Hepatic stellate cell (primary cell): ENCODE data around the gene FGD3.

Source experiments
- DNase-seq: peaks from one replicate; pipeline ENCODE4 v3.0.0; 2011; ENCODE audit warnings: low spot score

FGD3 gene

GRCh38 chr9:93077367-93077766, 130.0 kb downstream of the FGD3 start:
- no peak for DNase-seq

GRCh38 chr9:93077811-93078210, 130.5 kb downstream of the FGD3 start:
- no peak for DNase-seq

GRCh38 chr9:93079371-93079770, 132.0 kb downstream of the FGD3 start:
- no peak for DNase-seq

- DNase-seq, result no peak
Measured at GRCh38 chr9:93080406-93080805, 133.1 kb downstream of the FGD3 start.

- no peak for DNase-seq
Measured at GRCh38 chr9:93081081-93081529, 133.8 kb downstream of the FGD3 start.

- no peak for DNase-seq
Measured at GRCh38 chr9:93081931-93082330, 134.6 kb downstream of the FGD3 start.

GRCh38 chr9:93082841-93083411, 135.6 kb downstream of the FGD3 start:
- no peak for DNase-seq

- DNase-seq, result no peak
Measured at GRCh38 chr9:93083592-93084470, 136.5 kb downstream of the FGD3 start.

GRCh38 chr9:93084471-93084881, 137.2 kb downstream of the FGD3 start:
- no peak for DNase-seq

- DNase-seq, result no peak
Measured at GRCh38 chr9:93085676-93086075, 138.4 kb downstream of the FGD3 start.
